Measurements from ENCODE around the gene TJP1.

Gene TJP1

GRCh38 chr15:29689287-29689986 lies 132.8 kb downstream of the TJP1 start:
- DNase-seq (ENCODE audit: low spot score), result no peak
- TF ChIP-seq, protein P1, sequence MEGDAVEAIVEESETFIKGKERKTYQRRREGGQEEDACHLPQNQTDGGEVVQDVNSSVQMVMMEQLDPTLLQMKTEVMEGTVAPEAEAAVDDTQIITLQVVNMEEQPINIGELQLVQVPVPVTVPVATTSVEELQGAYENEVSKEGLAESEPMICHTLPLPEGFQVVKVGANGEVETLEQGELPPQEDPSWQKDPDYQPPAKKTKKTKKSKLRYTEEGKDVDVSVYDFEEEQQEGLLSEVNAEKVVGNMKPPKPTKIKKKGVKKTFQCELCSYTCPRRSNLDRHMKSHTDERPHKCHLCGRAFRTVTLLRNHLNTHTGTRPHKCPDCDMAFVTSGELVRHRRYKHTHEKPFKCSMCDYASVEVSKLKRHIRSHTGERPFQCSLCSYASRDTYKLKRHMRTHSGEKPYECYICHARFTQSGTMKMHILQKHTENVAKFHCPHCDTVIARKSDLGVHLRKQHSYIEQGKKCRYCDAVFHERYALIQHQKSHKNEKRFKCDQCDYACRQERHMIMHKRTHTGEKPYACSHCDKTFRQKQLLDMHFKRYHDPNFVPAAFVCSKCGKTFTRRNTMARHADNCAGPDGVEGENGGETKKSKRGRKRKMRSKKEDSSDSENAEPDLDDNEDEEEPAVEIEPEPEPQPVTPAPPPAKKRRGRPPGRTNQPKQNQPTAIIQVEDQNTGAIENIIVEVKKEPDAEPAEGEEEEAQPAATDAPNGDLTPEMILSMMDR (IDR thresholded peaks at IDR 0.05; ENCODE audit: extremely low read depth, missing control alignments), result no peak

DNA sequence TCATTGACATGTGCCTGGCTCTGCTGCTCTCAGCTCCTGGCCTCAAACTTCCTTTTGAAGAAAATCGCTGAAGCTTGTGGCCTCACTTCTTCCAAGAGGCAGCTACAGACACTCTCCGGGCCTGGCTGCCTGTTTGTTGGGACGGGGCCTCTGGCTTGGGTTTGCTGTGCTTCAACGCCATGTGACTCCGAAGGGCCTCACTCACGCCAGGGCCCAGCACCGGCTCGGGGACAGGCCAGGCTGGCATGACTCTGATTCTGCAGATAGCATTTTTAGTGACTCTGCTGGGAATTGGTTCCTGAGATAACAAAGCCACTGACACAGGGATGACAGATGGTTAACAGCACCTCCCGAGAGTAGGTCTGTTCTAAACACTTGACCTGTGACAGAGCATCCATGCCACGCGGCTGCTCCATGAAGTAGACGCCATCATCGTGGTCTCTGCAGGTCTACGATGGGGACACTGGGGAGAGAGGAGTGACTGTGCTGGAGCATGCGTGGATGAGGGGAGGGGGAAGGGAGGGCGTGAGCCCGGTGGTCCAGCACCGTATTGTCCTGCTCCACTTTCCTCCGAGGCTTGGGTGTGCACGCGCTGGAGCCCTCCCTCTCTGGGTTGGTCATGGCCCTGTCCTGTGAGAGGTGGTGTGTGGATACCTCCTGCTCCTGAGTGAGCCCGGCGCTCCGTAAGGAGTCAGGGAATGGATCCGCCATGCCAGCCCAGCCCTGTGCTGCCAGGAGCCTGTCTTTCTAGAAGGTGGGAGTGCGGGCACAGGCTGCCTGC lies 133.6 kb downstream of the TJP1 start:
- DNase-seq (ENCODE audit: low spot score), result no peak

GRCh38 chr15:29687939-29688505 lies 134.2 kb downstream of the TJP1 start:
- TF ChIP-seq, protein P1 (IDR thresholded peaks at IDR 0.05; ENCODE audit: extremely low read depth, missing control alignments), result no peak
- DNase-seq (ENCODE audit: low spot score), result no peak

More for the DNA sequence above, 133.6 kb downstream of the TJP1 start:
- TF ChIP-seq, protein P1 (IDR thresholded peaks at IDR 0.05; ENCODE audit: extremely low read depth, missing control alignments), result no peak

- TF ChIP-seq, protein P1 (IDR thresholded peaks at IDR 0.05; ENCODE audit: extremely low read depth, missing control alignments), result no peak
- DNase-seq (ENCODE audit: low spot score), result no peak
Observed at GRCh38 chr15:29687204-29687815, 135.0 kb downstream of the TJP1 start.

DNA sequence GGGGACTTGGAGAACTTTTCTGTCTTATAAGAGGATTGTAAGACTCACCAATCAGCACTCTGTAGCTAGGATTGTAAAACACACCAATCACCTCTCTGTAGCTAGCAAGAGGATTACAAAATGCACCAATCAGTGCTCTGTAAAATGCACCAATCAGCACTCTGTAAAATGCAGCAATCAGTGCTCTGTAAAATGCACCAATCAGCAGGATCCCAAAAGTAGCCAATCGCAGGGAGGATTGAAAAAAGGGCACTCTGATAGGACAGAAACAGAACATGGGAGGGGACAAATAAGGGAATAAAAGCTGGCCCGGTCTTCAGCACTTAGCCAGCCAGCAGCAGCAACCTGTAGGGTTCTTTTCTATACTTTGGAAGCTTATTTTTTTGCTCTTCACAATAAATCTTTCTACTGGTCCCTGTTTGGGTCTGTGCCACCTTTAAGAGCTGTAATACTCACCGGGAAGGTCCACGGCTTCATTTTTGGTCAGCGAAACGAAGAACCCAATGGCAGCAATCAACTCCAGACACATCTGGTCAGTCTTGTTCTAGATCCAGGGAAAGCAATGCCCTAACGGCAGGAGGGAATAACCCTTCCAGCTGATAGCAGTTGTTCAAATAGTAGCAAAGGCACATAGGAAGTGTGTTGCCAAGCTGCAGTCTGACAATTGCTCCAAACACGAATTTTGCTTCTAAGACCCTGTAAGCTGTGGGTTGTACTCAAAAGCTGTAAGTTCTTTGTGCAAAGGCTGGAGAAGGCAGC lies 135.6 kb downstream of the TJP1 start:
- TF ChIP-seq, protein P1 (IDR thresholded peaks at IDR 0.05; ENCODE audit: extremely low read depth, missing control alignments), result no peak
- DNase-seq (ENCODE audit: low spot score), result no peak

DNA sequence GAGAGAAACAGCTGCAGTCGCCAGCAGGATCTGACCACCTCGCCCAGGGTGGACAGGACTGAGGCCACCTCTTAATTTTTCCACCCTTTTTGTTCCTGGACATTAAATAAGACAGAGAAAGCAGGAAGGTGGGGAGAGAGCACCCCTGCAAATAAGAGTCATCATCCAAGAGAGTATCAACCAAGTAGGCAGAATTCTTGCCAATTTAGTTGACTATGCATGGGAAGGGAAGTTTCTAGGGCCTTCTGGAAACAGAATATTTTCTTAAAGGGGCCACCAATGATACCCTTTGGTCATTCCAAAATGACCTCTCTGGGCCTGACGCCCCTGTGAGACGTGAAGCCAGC lies 136.2 kb downstream of the TJP1 start:
- DNase-seq (ENCODE audit: low spot score), result no peak
- TF ChIP-seq, protein P1 (IDR thresholded peaks at IDR 0.05; ENCODE audit: extremely low read depth, missing control alignments), result no peak

All from GM20000 (cell line).